GM19438 (cell line): ENCODE measurements around the gene OR1I1.

ENCODE experiments used
- ATAC-seq: cut with Tn5 transposase; IDR thresholded peaks from one replicate; pipeline ENCODE4 v1.9.1; 2021; ENCODE audit warnings: low read depth; ENCODE audit not compliant: unreplicated experiment

OR1I1 gene

GRCh38 chr19:15141143-15141542, 59.1 kb downstream of the OR1I1 start:
- no peak for ATAC-seq

GRCh38 chr19:15142313-15142712, 60.3 kb downstream of the OR1I1 start:
- no peak for ATAC-seq
